ENCODE data around the gene CRKL.

DNA sequence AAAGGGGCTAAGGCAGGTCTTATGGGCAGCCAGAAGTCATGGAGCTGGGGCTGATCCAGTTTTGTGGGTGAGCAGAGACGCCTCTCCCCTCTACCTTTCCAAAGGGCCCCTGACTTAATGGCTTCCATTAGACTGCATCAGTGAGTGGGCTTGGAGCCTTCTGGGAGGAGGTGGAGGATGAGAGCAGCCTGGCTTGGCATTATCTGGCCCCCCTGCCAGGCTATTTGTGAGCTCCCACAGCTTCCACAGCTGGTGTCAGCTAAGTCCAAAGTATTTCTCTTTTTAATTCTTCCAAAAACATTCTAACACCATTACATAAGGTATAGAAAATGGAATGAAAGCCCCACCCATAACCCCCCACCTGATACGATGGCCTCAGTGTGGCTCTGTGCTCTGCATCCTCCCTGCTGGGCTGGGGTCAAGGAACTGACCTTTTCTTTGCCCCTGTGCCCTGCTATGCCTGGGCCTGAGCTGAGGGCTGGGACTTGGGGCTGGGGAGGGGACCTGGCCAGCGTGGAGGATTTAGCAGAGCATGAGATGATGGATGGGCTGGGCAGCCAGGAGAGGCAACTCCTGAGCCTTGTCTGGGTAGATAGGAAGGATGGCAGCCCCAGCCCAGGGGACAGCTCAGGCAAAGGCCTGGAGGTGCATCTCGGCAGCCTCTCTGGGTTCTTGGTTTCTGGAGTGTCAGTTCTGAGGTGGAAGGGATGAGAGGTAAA, 53.9 kb downstream of the CRKL start:
- TF ChIP-seq, protein P1, sequence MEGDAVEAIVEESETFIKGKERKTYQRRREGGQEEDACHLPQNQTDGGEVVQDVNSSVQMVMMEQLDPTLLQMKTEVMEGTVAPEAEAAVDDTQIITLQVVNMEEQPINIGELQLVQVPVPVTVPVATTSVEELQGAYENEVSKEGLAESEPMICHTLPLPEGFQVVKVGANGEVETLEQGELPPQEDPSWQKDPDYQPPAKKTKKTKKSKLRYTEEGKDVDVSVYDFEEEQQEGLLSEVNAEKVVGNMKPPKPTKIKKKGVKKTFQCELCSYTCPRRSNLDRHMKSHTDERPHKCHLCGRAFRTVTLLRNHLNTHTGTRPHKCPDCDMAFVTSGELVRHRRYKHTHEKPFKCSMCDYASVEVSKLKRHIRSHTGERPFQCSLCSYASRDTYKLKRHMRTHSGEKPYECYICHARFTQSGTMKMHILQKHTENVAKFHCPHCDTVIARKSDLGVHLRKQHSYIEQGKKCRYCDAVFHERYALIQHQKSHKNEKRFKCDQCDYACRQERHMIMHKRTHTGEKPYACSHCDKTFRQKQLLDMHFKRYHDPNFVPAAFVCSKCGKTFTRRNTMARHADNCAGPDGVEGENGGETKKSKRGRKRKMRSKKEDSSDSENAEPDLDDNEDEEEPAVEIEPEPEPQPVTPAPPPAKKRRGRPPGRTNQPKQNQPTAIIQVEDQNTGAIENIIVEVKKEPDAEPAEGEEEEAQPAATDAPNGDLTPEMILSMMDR (conservative IDR thresholded peaks at IDR 0.05; ENCODE audit: low read length) = no peak
- TF ChIP-seq EZH2phosphoT487 (IDR thresholded peaks at IDR 0.05; ENCODE audit: borderline replicate concordance, low read depth, low read length) = no peak
